ENCODE data around the gene TIMM8B. TPM values are rescaled to one million over a fixed set of nuclear protein-coding genes. Genes with fewer than 3 reads are reported as not detected.

The TIMM8B gene
- total RNA-seq, 1 donor from 2014 or later, result 90.8 TPM

GRCh38 chr11:112042161-112042960, 44.2 kb downstream of the TIMM8B start:
- Mint-ChIP-seq H3K36me3 (ENCODE audit: low read depth) (peaks cover 29% of the 10 kb centered on the region), H3K27me3 (ENCODE audit: low read depth) (no peaks in the 10 kb centered on the region)

GRCh38 chr11:112037527-112037926, 49.0 kb downstream of the TIMM8B start:
- no peak for DNase-seq (ENCODE audit: low read depth, low spot score)
- no peak overlapping the region for H3K4me3 Mint-ChIP-seq
- TF ChIP-seq CTCF (conservative IDR thresholded peaks at IDR 0.05), result no peak
- no peaks in the 10 kb centered on the region for H3K9me3 Mint-ChIP-seq
- H3K36me3 Mint-ChIP-seq (ENCODE audit: low read depth), result peaks cover 13% of the 10 kb centered on the region
- no peaks in the 10 kb centered on the region for H3K4me1 Mint-ChIP-seq
- no peak overlapping the region for H3K27ac Mint-ChIP-seq (ENCODE audit: unreplicated experiment)
- H3K27me3 Mint-ChIP-seq (ENCODE audit: low read depth), result no peaks in the 10 kb centered on the region

More at GRCh38 chr11:112042161-112042960, 44.2 kb downstream of the TIMM8B start:
- no peak for TF ChIP-seq CTCF (conservative IDR thresholded peaks at IDR 0.05)
- DNase-seq (ENCODE audit: low read depth, low spot score), result no peak
- no peaks in the 10 kb centered on the region for H3K4me1 Mint-ChIP-seq
- H3K4me3 Mint-ChIP-seq, result no peak overlapping the region
- H3K27ac Mint-ChIP-seq (ENCODE audit: unreplicated experiment), result no peak overlapping the region
- peaks cover 5% of the 10 kb centered on the region for H3K9me3 Mint-ChIP-seq

Other genes with a start within 250 kb of the TIMM8B start
- gene ALG9, start 215.2 kb downstream of the TIMM8B start, total RNA-seq, result 50.4 and 55.5 TPM in 2 replicates
- 4.8 and 5.0 TPM in 2 replicates for gene FDXACB1, start 207.6 kb downstream of the TIMM8B start, total RNA-seq
- gene CFAP68, start 207.2 kb downstream of the TIMM8B start, total RNA-seq, result 22.8 and 24.8 TPM in 2 replicates
- not detected in 2 replicates for gene CRYAB, start 175.0 kb downstream of the TIMM8B start, total RNA-seq
- not detected in 2 replicates for gene HSPB2, start 174.0 kb downstream of the TIMM8B start, total RNA-seq
- not detected in 2 replicates for gene C11orf52, start 167.8 kb downstream of the TIMM8B start, total RNA-seq
- 24.4 and 24.6 TPM in 2 replicates for gene DIXDC1, start 149.4 kb downstream of the TIMM8B start, total RNA-seq
- 52.4 and 52.9 TPM in 2 replicates for gene DLAT, start 61.3 kb downstream of the TIMM8B start, total RNA-seq
- 3.6 and 4.5 TPM in 2 replicates for gene PIH1D2, start 12.7 kb downstream of the TIMM8B start, total RNA-seq
- gene NKAPD1, start 12.5 kb downstream of the TIMM8B start, total RNA-seq, result 33.1 and 34.4 TPM in 2 replicates
- 41.4 and 48.1 TPM in 2 replicates for gene SDHD, start 117 bp upstream of the TIMM8B start, total RNA-seq
- not detected in 2 replicates for gene IL18, start 77.3 kb upstream of the TIMM8B start, total RNA-seq
- gene TEX12, start 80.6 kb upstream of the TIMM8B start, total RNA-seq, result 0.41 TPM in 1 of 2 replicates, not detected in the other
- gene BCO2, start 88.8 kb upstream of the TIMM8B start, total RNA-seq, result 1.0 and 1.5 TPM in 2 replicates
- gene PTS, start 139.7 kb upstream of the TIMM8B start, total RNA-seq, result 39.7 and 40.1 TPM in 2 replicates
- gene PLET1, start 174.1 kb upstream of the TIMM8B start, total RNA-seq, result not detected in 2 replicates